Measurements from ENCODE around the gene TPPP2.

DNA sequence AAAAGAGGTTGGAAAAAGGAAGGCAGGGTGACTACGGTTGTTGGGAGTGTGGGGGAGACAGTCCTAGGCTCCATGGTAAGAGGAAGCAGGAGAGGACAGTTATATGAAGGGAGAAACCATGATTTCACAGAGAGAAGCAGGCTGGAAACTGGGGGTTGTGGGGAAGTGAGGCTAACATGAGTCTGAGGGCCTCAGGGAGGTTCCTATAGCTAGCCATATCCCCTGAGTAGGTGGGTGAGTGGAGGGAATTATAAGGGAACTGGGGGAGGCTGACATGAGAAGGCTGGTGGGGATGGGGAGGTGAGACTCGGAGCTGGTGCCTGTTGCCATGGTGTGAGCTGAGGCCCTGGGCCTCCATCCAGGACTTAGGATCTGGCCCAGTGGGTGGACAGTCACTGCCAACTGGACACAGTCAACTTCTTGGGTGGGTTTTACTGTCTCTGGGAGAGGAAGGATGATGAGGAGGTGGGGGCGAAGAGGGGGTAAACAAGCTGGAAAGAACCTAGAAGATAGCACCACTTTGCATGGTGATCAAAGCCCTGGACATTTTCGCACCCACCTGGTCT lies 3.2 kb downstream of the TPPP2 start:
- TF ChIP-seq, protein P1, sequence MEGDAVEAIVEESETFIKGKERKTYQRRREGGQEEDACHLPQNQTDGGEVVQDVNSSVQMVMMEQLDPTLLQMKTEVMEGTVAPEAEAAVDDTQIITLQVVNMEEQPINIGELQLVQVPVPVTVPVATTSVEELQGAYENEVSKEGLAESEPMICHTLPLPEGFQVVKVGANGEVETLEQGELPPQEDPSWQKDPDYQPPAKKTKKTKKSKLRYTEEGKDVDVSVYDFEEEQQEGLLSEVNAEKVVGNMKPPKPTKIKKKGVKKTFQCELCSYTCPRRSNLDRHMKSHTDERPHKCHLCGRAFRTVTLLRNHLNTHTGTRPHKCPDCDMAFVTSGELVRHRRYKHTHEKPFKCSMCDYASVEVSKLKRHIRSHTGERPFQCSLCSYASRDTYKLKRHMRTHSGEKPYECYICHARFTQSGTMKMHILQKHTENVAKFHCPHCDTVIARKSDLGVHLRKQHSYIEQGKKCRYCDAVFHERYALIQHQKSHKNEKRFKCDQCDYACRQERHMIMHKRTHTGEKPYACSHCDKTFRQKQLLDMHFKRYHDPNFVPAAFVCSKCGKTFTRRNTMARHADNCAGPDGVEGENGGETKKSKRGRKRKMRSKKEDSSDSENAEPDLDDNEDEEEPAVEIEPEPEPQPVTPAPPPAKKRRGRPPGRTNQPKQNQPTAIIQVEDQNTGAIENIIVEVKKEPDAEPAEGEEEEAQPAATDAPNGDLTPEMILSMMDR (conservative IDR thresholded peaks at IDR 0.05; ENCODE audit: low read depth, low read length), result no peak
- no peak for TF ChIP-seq MAFK (IDR thresholded peaks at IDR 0.05; ENCODE audit: low read depth, low read length)
- TF ChIP-seq NFE2L2 (IDR thresholded peaks at IDR 0.05; ENCODE audit: low read depth, low read length), result no peak
- TF ChIP-seq CEBPB (IDR thresholded peaks at IDR 0.05; ENCODE audit: low read depth, low read length), result no peak
- TF ChIP-seq MXI1 (IDR thresholded peaks at IDR 0.05; ENCODE audit: borderline replicate concordance, low read depth, low read length), result no peak
- TF ChIP-seq FOS (IDR thresholded peaks at IDR 0.05; ENCODE audit: low read depth, low read length), result no peak

Measured in IMR-90 (cell line).